Stimulated activated CD4-positive, alpha-beta T cell treated with anti-CD3 and anti-CD28 coated beads, Interleukin-12 subunit alpha, Interleukin-12 subunit beta, amount 100 ng/mL, for 24 hours (primary cell): Measurements from ENCODE around the gene CXCL14.

ENCODE experiments used
- DNase-seq, 2 experiments: peaks; one replicate each; pipeline ENCODE4 v3.0.0-alpha.2; 2020; ENCODE audit warnings: low read depth in 2 of 2

CXCL14 gene

GRCh38 chr5:135596788-135597187 lies 18.0 kb upstream of the CXCL14 start:
- no peak for DNase-seq

GRCh38 chr5:135596157-135596763 lies 17.5 kb upstream of the CXCL14 start:
- no peak for DNase-seq

GRCh38 chr5:135594416-135594960 lies 15.7 kb upstream of the CXCL14 start:
- no peak for DNase-seq

GRCh38 chr5:135593886-135594285 lies 15.1 kb upstream of the CXCL14 start:
- no peak for DNase-seq

GRCh38 chr5:135593141-135593540 lies 14.3 kb upstream of the CXCL14 start:
- no peak for DNase-seq

- no peak for DNase-seq
Measured at GRCh38 chr5:135592312-135593045, 13.7 kb upstream of the CXCL14 start.

GRCh38 chr5:135591277-135591676 lies 12.5 kb upstream of the CXCL14 start:
- DNase-seq: no peak

- no peak for DNase-seq
Measured at GRCh38 chr5:135589152-135589551, 10.4 kb upstream of the CXCL14 start.

GRCh38 chr5:135587721-135588663 lies 9.2 kb upstream of the CXCL14 start:
- DNase-seq: no peak

- DNase-seq: no peak
Measured at GRCh38 chr5:135584918-135585317, 6.1 kb upstream of the CXCL14 start.

GRCh38 chr5:135584276-135584675 lies 5.5 kb upstream of the CXCL14 start:
- DNase-seq: no peak

- DNase-seq: no peak
Measured at GRCh38 chr5:135582099-135582781, 3.4 kb upstream of the CXCL14 start.

- DNase-seq: no peak
Measured at GRCh38 chr5:135578305-135578684, 496 bp downstream of the CXCL14 start.

- DNase-seq: no peak
Measured at GRCh38 chr5:135577421-135577820, 1.4 kb downstream of the CXCL14 start.

- no peak for DNase-seq
Measured at GRCh38 chr5:135576075-135576599, 2.7 kb downstream of the CXCL14 start.

GRCh38 chr5:135574493-135574892 lies 4.3 kb downstream of the CXCL14 start:
- no peak for DNase-seq

- DNase-seq: no peak
Measured at GRCh38 chr5:135571902-135572301, 6.9 kb downstream of the CXCL14 start.

- no peak for DNase-seq
Measured at GRCh38 chr5:135571066-135571609, 7.7 kb downstream of the CXCL14 start.

GRCh38 chr5:135570453-135570764 lies 8.4 kb downstream of the CXCL14 start:
- DNase-seq: no peak

GRCh38 chr5:135569755-135570452 lies 8.9 kb downstream of the CXCL14 start:
- no peak for DNase-seq

- no peak for DNase-seq
Measured at GRCh38 chr5:135568923-135569360, 9.8 kb downstream of the CXCL14 start.
